H9 (cell line): ENCODE data around the gene SCO2. TPM values are rescaled to one million over a fixed set of nuclear protein-coding genes. Genes with fewer than 3 reads are reported as not detected.

ENCODE experiments used
- DNase-seq: peaks from one replicate; pipeline ENCODE4 v3.0.0-alpha.2; 2017
- H2AFZ ChIP-seq: one replicate; pipeline ENCODE4 v1.6.1; 2013; ENCODE audit warnings: mild to moderate bottlenecking, low read length, control low read depth, moderate library complexity
- H2AK5ac ChIP-seq: 2 replicates; pipeline ENCODE4 v1.6.1; 2013; ENCODE audit warnings: low read length, control low read depth, mixed read lengths; ENCODE audit not compliant: insufficient read length
- H2BK120ac ChIP-seq: one replicate; pipeline ENCODE4 v1.6.1; 2013; ENCODE audit warnings: low read depth, mild to moderate bottlenecking, low read length, control low read depth, inconsistent platforms; ENCODE audit not compliant: poor library complexity, severe bottlenecking
- H2BK12ac ChIP-seq: 2 replicates; pipeline ENCODE4 v1.6.1; 2013; ENCODE audit warnings: low read length, control low read depth, mixed read lengths, low read depth; ENCODE audit not compliant: insufficient read length
- H2BK15ac ChIP-seq: 2 replicates; pipeline ENCODE4 v1.6.1; 2013; ENCODE audit warnings: low read depth, low read length, control low read depth
- H2BK20ac ChIP-seq: one replicate; pipeline ENCODE4 v1.6.1; 2013; ENCODE audit warnings: low read depth, mild to moderate bottlenecking, low read length, control low read depth, inconsistent platforms; ENCODE audit not compliant: poor library complexity, severe bottlenecking
- H2BK5ac ChIP-seq: 2 replicates; pipeline ENCODE4 v1.6.1; 2013; ENCODE audit warnings: low read length, control low read depth, mixed read lengths; ENCODE audit not compliant: insufficient read length
- H3K14ac ChIP-seq: 2 replicates; pipeline ENCODE4 v1.6.1; 2013; ENCODE audit warnings: low read length, control low read depth; ENCODE audit not compliant: insufficient read depth
- H3K18ac ChIP-seq: 2 replicates; pipeline ENCODE4 v1.6.1; 2013; ENCODE audit warnings: low read depth, mild to moderate bottlenecking, mixed read lengths, low read length, control low read depth; ENCODE audit not compliant: insufficient read length
- H3K23ac ChIP-seq: 2 replicates; pipeline ENCODE4 v1.6.1; 2013; ENCODE audit warnings: low read length, control low read depth, mixed read lengths, low read depth; ENCODE audit not compliant: insufficient read length
- H3K23me2 ChIP-seq: 2 replicates; pipeline ENCODE4 v1.6.1; 2013; ENCODE audit warnings: low read depth, mild to moderate bottlenecking, mixed read lengths, low read length, control low read depth; ENCODE audit not compliant: insufficient read length, poor library complexity, severe bottlenecking
- H3K27ac ChIP-seq: 2 replicates; pipeline ENCODE4 v1.5.1; 2013; ENCODE audit warnings: low read length, control low read depth, mixed read lengths, low read depth; ENCODE audit not compliant: insufficient read length
- H3K27me3 ChIP-seq: 2 replicates; pipeline ENCODE4 v1.6.1; 2013; ENCODE audit warnings: low read length, control low read depth, inconsistent platforms; ENCODE audit not compliant: insufficient read depth
- H3K4ac ChIP-seq: 2 replicates; pipeline ENCODE4 v1.6.1; 2013; ENCODE audit warnings: low read depth, mild to moderate bottlenecking, control low read depth, inconsistent platforms, low read length, moderate library complexity
- H3K4me1 ChIP-seq: 2 replicates; pipeline ENCODE4 v1.6.1; 2013; ENCODE audit warnings: low read length, control low read depth, inconsistent platforms; ENCODE audit not compliant: insufficient read depth
- H3K4me2 ChIP-seq: 2 replicates; pipeline ENCODE4 v1.6.1; 2013; ENCODE audit warnings: low read length, control low read depth, mixed read lengths; ENCODE audit not compliant: insufficient read length, insufficient read depth
- H3K56ac ChIP-seq: 2 replicates; pipeline ENCODE4 v1.6.1; 2013; ENCODE audit warnings: low read depth, mild to moderate bottlenecking, mixed read lengths, low read length, control low read depth; ENCODE audit not compliant: insufficient read length
- H3K79me1 ChIP-seq: 2 replicates; pipeline ENCODE4 v1.6.1; 2013; ENCODE audit warnings: low read depth, mild to moderate bottlenecking, moderate library complexity, low read length, control low read depth, inconsistent platforms; ENCODE audit not compliant: insufficient read depth, poor library complexity, severe bottlenecking
- H3K79me2 ChIP-seq: 2 replicates; pipeline ENCODE4 v1.6.1; 2013; ENCODE audit warnings: low read length, control low read depth, inconsistent platforms; ENCODE audit not compliant: insufficient read depth
- H3K9ac ChIP-seq: 2 replicates; pipeline ENCODE4 v1.6.1; 2013; ENCODE audit warnings: low read length, control low read depth, mixed read lengths; ENCODE audit not compliant: insufficient read length; ENCODE audit errors: extremely low read depth
- H3K9me3 ChIP-seq: one replicate; pipeline ENCODE4 v1.6.1; 2013; ENCODE audit warnings: low read depth, low read length, inconsistent platforms; ENCODE audit not compliant: control insufficient read depth
- H3T11ph ChIP-seq: one replicate; pipeline ENCODE4 v1.6.1; 2013; ENCODE audit warnings: mild to moderate bottlenecking, low read length, control low read depth, inconsistent platforms
- H4K20me1 ChIP-seq: one replicate; pipeline ENCODE4 v1.6.1; 2013; ENCODE audit not compliant: control insufficient read depth, insufficient read length, insufficient read depth
- H4K5ac ChIP-seq: 2 replicates; pipeline ENCODE4 v1.6.1; 2013; ENCODE audit warnings: low read depth, mild to moderate bottlenecking, mixed read lengths, low read length, control low read depth; ENCODE audit not compliant: insufficient read length
- H4K8ac ChIP-seq: replicated peaks from 2 replicates; pipeline ENCODE4 v1.6.1; 2013; ENCODE audit warnings: low read length, control low read depth, mixed read lengths, low read depth; ENCODE audit not compliant: insufficient read length
- H4K91ac ChIP-seq: 2 replicates; pipeline ENCODE4 v1.6.1; 2013; ENCODE audit warnings: low read depth, mild to moderate bottlenecking, moderate library complexity, mixed read lengths, low read length, control low read depth; ENCODE audit not compliant: insufficient read length
- H3K27ac Mint-ChIP-seq, 3 experiments: 2 replicates in 2 of 3; 3 replicates in 1 of 3; pipeline ENCODE4 v1.8.0; 2020 to 2021; ENCODE audit warnings: mixed read lengths in 3 of 3, mild to moderate bottlenecking in 1 of 3, moderate library complexity in 1 of 3
- H3K27me3 Mint-ChIP-seq: 2 replicates; pipeline ENCODE4 v1.8.0; 2021; ENCODE audit warnings: low read depth, mild to moderate bottlenecking, moderate library complexity, mixed read lengths
- H3K36me3 Mint-ChIP-seq, 3 experiments: 2 replicates in 2 of 3; 3 replicates in 1 of 3; pipeline ENCODE4 v1.8.0; 2020 to 2021; ENCODE audit warnings: low read depth in 3 of 3, mixed read lengths in 3 of 3; ENCODE audit not compliant: insufficient read depth in 1 of 3
- H3K4me1 Mint-ChIP-seq, 2 experiments: 2 replicates each; pipeline ENCODE4 v1.8.0; 2020; ENCODE audit warnings: mixed read lengths in 2 of 2
- H3K4me3 Mint-ChIP-seq, 2 experiments: 2 replicates in 1 of 2; 3 replicates in 1 of 2; pipeline ENCODE4 v1.8.0; 2020 to 2021; ENCODE audit warnings: mild to moderate bottlenecking in 2 of 2, mixed read lengths in 2 of 2, moderate library complexity in 1 of 2
- H3K9me3 Mint-ChIP-seq, 2 experiments: 2 replicates in 1 of 2; 3 replicates in 1 of 2; pipeline ENCODE4 v1.8.0; 2020; ENCODE audit warnings: mild to moderate bottlenecking in 2 of 2, mixed read lengths in 2 of 2, moderate library complexity in 1 of 2
- CTCF ChIP-seq: fragments of 200-600 bp; sonication (generic); conservative IDR thresholded peaks from 3 replicates; pipeline ENCODE4 v1.8.0; 2021; ENCODE audit warnings: antibody characterized with exemption, mild to moderate bottlenecking
- WGBS: extraction: QIAGEN DNeasy Blood & Tissue Kit; methylation state at CpG from one replicate; pipeline ENCODE4 v1.1.7; 2013; ENCODE audit warnings: missing lambda C conversion rate, low lambda C conversion rate, mixed read lengths; ENCODE audit not compliant: insufficient read length; ENCODE audit errors: extremely low coverage; 5-methylcytosine and 5-hydroxymethylcytosine counted together
- total RNA-seq: library from RNA; stranded (reverse); gene quantifications from 2 replicates; pipeline ENCODE4 v1.2.1, GENCODE V29; 2021

SCO2 gene
- total RNA-seq, 1 experiment from 2014 or later = 3.3 TPM

GRCh38 chr22:50571264-50572175 lies 46.1 kb upstream of the SCO2 start:
- H3K14ac ChIP-seq = no peak overlapping the region
- no peak overlapping the region for H4K91ac ChIP-seq
- H3K4me3 Mint-ChIP-seq = no peak overlapping the region
- H4K8ac ChIP-seq = no peak overlapping the region
- no peaks in the 10 kb centered on the region; the same call in 1 of the 2 replicates for H3K27me3 Mint-ChIP-seq
- no peak overlapping the region for H3K18ac ChIP-seq
- H4K5ac ChIP-seq = no peak overlapping the region
- no peaks in the 10 kb centered on the region for H3K79me1 ChIP-seq
- H3K9ac ChIP-seq = no peak overlapping the region
- no peaks in the 10 kb centered on the region for H3K27me3 ChIP-seq
- H4K20me1 ChIP-seq = no peaks in the 10 kb centered on the region
- no peak for DNase-seq
- H3K4ac ChIP-seq = no peak overlapping the region
- H3K79me2 ChIP-seq = no peaks in the 10 kb centered on the region
- H3K56ac ChIP-seq = no peak overlapping the region
- H3K23ac ChIP-seq = no peak overlapping the region
- H3K9me3 ChIP-seq = no peaks in the 10 kb centered on the region
- no peaks in the 10 kb centered on the region for H3K4me1 ChIP-seq
- H3K4me1 Mint-ChIP-seq = no peaks in the 10 kb centered on the region
- no peak overlapping the region for H3K4me2 ChIP-seq
- no peak overlapping the region for H2BK5ac ChIP-seq
- H2BK120ac ChIP-seq = no peak overlapping the region
- H2BK15ac ChIP-seq = no peak overlapping the region
- no peak overlapping the region for H2BK12ac ChIP-seq
- no peaks in the 10 kb centered on the region for H3K23me2 ChIP-seq
- H3T11ph ChIP-seq = no peak overlapping the region
- TF ChIP-seq CTCF = no peak
- H3K9me3 Mint-ChIP-seq = no peaks in the 10 kb centered on the region
- H3K36me3 Mint-ChIP-seq = peaks cover 13 to 78% (median 71%) of the 10 kb centered on the region in 3 experiments
- no peak overlapping the region for H2AK5ac ChIP-seq
- H3K27ac Mint-ChIP-seq = no peak overlapping the region
- no peak overlapping the region for H2AFZ ChIP-seq
- H3K27ac ChIP-seq = no peak overlapping the region
- no CpG with 5 or more reads among the region's 26 CpGs for WGBS
- no peak overlapping the region for H2BK20ac ChIP-seq
